Psoas muscle (tissue), 8 donors: ENCODE results near the gene ITGA11. TPM values are rescaled to one million over a fixed set of nuclear protein-coding genes. Genes with fewer than 3 reads are reported as not detected.

Source experiments
- ATAC-seq, 4 donors: fragments of 200-7000 bp; cut with Tn5 transposase; one replicate each; pipeline ENCODE4 v1.9.1; 2020; ENCODE audit warnings: moderate library complexity in 3 of 4, mild to moderate bottlenecking in 2 of 4
- DNase-seq, 2 donors: peaks; one replicate each; pipeline ENCODE4 v3.0.0-alpha.2; 2020
- H3K27ac ChIP-seq: fragments of 200-600 bp; one replicate; pipeline ENCODE4 v1.8.0; 2022
- H3K27me3 ChIP-seq, 3 donors: fragments of 200-600 bp in 1 of 3; one replicate each; pipeline versions ENCODE4 v1.6.1 to v1.8.0; 2013 to 2022; ENCODE audit warnings: low read length in 2 of 3, mild to moderate bottlenecking in 2 of 3, moderate library complexity in 1 of 3; ENCODE audit not compliant: insufficient read depth in 3 of 3
- H3K36me3 ChIP-seq, 2 donors: fragments of 200-600 bp in 1 of 2; one replicate each; pipeline versions ENCODE4 v1.6.1 to v1.8.0; 2013 to 2022; ENCODE audit warnings: low read depth in 1 of 2, mild to moderate bottlenecking in 1 of 2, moderate library complexity in 1 of 2; ENCODE audit not compliant: insufficient read depth in 1 of 2
- H3K4me1 ChIP-seq: fragments of 200-600 bp; one replicate; pipeline ENCODE4 v1.8.0; 2022
- H3K4me3 ChIP-seq: fragments of 200-600 bp; one replicate; pipeline ENCODE4 v1.8.0; 2022; ENCODE audit warnings: mild to moderate bottlenecking
- H3K9me3 ChIP-seq: fragments of 200-600 bp; one replicate; pipeline ENCODE4 v1.8.0; 2022
- WGBS, 3 donors: extraction: QIAGEN DNeasy Blood & Tissue Kit; methylation state at CpG; one replicate each; pipeline versions ENCODE4 v1.1.6 to v1.1.7; 2013; 5-methylcytosine and 5-hydroxymethylcytosine counted together
- intact Hi-C, 2 donors: fragments of 100-400 bp; cut with DNase I; formaldehyde crosslinking; loops; one replicate each; pipeline versions ENCODE4 v1.11.0 to v1.14.2; 2022
- polyA plus RNA-seq, 3 donors: library from polyadenylated mRNA; stranded (reverse); fragments of 200-250 nt; gene quantifications; one replicate each; pipeline ENCODE4 v1.2.3, GENCODE V29; 2013
- total RNA-seq, 4 donors: library from RNA; stranded (reverse); fragmentation: NEBNext Ultra II Directional in 2 of 4; extraction: Animal tissue kit (Norgen Biotek cat#: 25700) in 2 of 4; gene quantifications; one replicate each; pipeline versions ENCODE4 v1.2.1 to v1.2.4, GENCODE V29; 2021 to 2023
- TF ChIP-seq, protein P1 (sequence below): fragments of 200-600 bp; IDR thresholded peaks from one replicate; pipeline ENCODE4 v1.8.0; 2022; ENCODE audit warnings: antibody characterized with exemption
- donor health status: healthy with polysubstance abuse.
- donor health status: DM: no; HTN: no; CAD: no; lungs with moderate emphysema.
- donor health status: Bipolar disorder and iron deficiency.
- donor health status: healthy.
- donor health status: DM: yes; HTN: yes; CAD: no.
- donor health status: DM: no; HTN: no; CAD: no.
- donor health status: DM: no; HTN: no; CAD: no.
- donor health status: DM: yes; HTN: yes; CAD: no.

ITGA11 gene
- total and polyA plus RNA-seq, 7 donors, result 0.10 to 7.9 (median 0.97) TPM

DNA sequence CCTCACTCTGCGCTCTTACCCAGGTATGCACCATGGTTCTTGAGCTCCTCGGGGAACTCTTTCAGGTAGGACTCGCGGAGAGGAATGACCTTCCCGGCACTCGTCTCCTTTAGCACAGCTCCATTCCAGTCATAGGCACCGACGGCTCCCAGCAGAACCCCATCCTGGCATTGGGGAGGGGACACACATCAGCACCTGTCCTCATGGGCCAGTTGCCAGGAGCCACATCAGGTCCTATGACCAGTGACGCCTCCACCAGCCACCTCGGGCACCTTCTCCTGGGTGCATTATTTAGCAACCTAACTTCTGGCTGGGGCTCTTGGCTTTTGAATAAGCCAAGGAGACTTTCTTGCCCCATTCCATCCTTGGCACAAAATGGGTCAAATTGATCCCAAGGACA lies 92.5 kb downstream of the ITGA11 start:
- H3K4me3 ChIP-seq, result no peak overlapping the region
- peaks cover 22% of the 10 kb centered on the region for H3K4me1 ChIP-seq
- no peaks in the 10 kb centered on the region for H3K27me3 ChIP-seq
- no peaks in the 10 kb centered on the region for H3K9me3 ChIP-seq
- peak; percentile 35 to 66 (median 46) for ATAC-seq
- intact Hi-C loops, result no loop called here
- H3K36me3 ChIP-seq, result no peaks in the 10 kb centered on the region
- peak; percentile 41 to 70 for DNase-seq
- TF ChIP-seq, protein P1, sequence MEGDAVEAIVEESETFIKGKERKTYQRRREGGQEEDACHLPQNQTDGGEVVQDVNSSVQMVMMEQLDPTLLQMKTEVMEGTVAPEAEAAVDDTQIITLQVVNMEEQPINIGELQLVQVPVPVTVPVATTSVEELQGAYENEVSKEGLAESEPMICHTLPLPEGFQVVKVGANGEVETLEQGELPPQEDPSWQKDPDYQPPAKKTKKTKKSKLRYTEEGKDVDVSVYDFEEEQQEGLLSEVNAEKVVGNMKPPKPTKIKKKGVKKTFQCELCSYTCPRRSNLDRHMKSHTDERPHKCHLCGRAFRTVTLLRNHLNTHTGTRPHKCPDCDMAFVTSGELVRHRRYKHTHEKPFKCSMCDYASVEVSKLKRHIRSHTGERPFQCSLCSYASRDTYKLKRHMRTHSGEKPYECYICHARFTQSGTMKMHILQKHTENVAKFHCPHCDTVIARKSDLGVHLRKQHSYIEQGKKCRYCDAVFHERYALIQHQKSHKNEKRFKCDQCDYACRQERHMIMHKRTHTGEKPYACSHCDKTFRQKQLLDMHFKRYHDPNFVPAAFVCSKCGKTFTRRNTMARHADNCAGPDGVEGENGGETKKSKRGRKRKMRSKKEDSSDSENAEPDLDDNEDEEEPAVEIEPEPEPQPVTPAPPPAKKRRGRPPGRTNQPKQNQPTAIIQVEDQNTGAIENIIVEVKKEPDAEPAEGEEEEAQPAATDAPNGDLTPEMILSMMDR, result no peak
- no peak overlapping the region for H3K27ac ChIP-seq
- WGBS, 3 donors, result 46 to 65% (median 49%) methylated on average over 10 of the region's 10 CpGs

DNA sequence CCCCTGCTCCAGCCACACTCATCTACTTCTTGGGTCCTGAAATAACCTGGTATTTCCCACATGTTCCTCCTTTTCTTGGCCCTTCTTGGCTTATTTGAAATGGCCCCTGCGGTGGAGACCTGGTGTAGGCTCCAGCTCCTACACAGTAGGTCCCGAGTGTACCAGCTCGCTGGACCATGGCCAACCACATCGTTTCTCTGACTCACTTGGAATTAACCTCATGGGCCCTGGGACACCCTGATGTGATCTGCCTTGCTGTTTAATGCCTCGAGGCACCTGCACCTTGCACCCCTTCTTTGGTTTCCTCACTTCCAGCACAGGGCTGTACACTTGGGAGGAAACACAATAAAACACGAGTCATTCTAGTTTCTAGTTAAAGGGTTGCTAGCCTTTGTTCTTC lies 94.1 kb downstream of the ITGA11 start:
- intact Hi-C loops, result no loop called here
- TF ChIP-seq, protein P1, result no peak
- DNase-seq (no peak), ATAC-seq (no peak)
- Histone ChIP-seq H3K27ac (no peak overlapping the region), H3K36me3 (no peaks in the 10 kb centered on the region), H3K9me3 (no peaks in the 10 kb centered on the region), H3K4me3 (no peak overlapping the region), H3K4me1 (peaks cover 22% of the 10 kb centered on the region), H3K27me3 (no peaks in the 10 kb centered on the region)
- WGBS, 3 donors, result 52 to 64% (median 56%) methylated on average over 6 of the region's 6 CpGs

DNA sequence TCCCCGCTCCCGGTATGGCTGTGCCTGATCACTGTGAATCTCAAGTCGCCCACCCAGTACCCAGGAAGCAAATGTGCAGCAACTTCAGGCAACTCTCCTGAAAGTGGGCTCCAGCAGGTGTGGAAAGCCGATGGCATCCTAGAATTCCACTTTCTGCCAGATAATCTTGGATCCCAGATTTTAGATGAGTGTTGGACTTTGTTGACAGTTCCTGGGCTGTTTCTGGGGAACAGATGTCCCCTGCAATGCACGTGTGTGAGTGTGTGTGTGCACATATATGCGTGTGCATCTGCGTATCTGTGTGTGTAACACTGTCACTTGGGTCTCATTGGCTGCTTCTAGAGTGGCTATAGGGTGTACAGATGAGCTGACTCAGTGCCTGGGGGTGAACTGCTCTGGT lies 95.4 kb downstream of the ITGA11 start:
- intact Hi-C loops, result no loop called here
- DNase-seq (no peak), ATAC-seq (no peak)
- 88 to 89% (median 88%) methylated on average over 7 of the region's 7 CpGs for WGBS, 3 donors
- no peak overlapping the region for H3K4me3 ChIP-seq
- H3K27me3 ChIP-seq, result no peaks in the 10 kb centered on the region
- H3K4me1 ChIP-seq, result peaks cover 12% of the 10 kb centered on the region
- H3K36me3 ChIP-seq, result no peaks in the 10 kb centered on the region
- TF ChIP-seq, protein P1, result no peak
- no peaks in the 10 kb centered on the region for H3K9me3 ChIP-seq
- no peak overlapping the region for H3K27ac ChIP-seq

DNA sequence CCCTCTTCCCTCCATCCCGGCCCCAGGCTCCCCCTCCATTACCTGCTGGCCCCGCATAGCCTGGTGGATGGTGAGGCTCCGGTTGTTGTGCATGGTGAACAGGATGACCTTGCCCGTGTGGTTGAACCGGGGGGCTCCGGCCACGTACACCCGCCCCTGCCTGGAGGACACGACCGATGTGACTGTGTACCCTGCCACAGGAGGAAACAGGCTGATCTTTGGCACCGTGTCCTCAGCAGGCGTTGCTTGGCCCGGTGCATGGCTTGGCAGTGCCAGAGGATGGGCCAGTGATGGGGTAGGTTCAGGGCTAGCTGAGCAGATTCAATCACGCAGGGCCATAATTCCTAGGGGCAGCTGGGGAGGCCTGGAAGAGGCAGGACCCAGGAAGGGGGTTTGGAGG lies 96.3 kb downstream of the ITGA11 start:
- no peaks in the 10 kb centered on the region for H3K27me3 ChIP-seq
- intact Hi-C loops, result no loop called here
- H3K36me3 ChIP-seq, result no peaks in the 10 kb centered on the region
- no peak overlapping the region for H3K4me3 ChIP-seq
- H3K4me1 ChIP-seq, result peaks cover 3% of the 10 kb centered on the region
- TF ChIP-seq, protein P1, result no peak
- 46 to 63% (median 48%) methylated on average over 14 of the region's 14 CpGs for WGBS, 3 donors
- H3K9me3 ChIP-seq, result no peaks in the 10 kb centered on the region
- ATAC-seq (peak in 3 of 4 donors; percentile 20 to 43 (median 39)), DNase-seq (no peak)
- H3K27ac ChIP-seq, result no peak overlapping the region

DNA sequence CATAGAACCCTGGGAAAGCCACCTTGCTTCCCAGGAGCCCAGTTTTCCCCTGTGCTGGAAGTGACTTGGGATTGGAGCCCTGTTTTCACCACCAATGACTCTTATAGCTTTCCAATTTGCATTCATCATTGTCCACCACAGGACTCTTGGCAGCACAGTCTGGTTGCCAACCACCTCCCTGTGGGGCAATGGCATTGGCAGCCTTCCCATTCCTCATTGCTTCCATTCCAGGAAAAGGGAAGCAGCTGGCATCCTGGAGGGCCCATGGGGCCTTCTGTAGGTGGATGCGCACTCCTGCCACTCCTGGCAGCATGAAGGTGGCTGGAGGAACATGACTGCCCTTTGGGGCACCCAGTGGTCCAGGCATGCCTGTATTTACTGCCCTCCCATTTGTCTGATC lies 96.7 kb downstream of the ITGA11 start:
- no peaks in the 10 kb centered on the region for H3K36me3 ChIP-seq
- no peak overlapping the region for H3K4me3 ChIP-seq
- H3K27me3 ChIP-seq, result no peaks in the 10 kb centered on the region
- H3K4me1 ChIP-seq, result peaks cover 2% of the 10 kb centered on the region
- DNase-seq, result peak in 1 of 2 donors; percentile 39
- TF ChIP-seq, protein P1, result no peak
- intact Hi-C loops, result no loop called here
- H3K27ac ChIP-seq, result peak overlapping the region; percentile 17
- H3K9me3 ChIP-seq, result no peaks in the 10 kb centered on the region
- ATAC-seq, result peak in 3 of 4 donors; percentile 53 to 72 (median 60)
- 77 to 88% (median 80%) methylated on average over 1 of the region's 1 CpG for WGBS, 3 donors
